HG02973 (cell line): ENCODE measurements around the gene ATG9B.
"Not testable (repeated sequence)": the region's sequence is repeated elsewhere in the genome, so short reads cannot be mapped to it uniquely, and the experiment has no call there.

ENCODE experiments used
- ATAC-seq: cut with Tn5 transposase; IDR thresholded peaks from one replicate; pipeline ENCODE4 v1.9.1; 2021; ENCODE audit warnings: moderate library complexity; ENCODE audit not compliant: unreplicated experiment

Gene ATG9B

DNA sequence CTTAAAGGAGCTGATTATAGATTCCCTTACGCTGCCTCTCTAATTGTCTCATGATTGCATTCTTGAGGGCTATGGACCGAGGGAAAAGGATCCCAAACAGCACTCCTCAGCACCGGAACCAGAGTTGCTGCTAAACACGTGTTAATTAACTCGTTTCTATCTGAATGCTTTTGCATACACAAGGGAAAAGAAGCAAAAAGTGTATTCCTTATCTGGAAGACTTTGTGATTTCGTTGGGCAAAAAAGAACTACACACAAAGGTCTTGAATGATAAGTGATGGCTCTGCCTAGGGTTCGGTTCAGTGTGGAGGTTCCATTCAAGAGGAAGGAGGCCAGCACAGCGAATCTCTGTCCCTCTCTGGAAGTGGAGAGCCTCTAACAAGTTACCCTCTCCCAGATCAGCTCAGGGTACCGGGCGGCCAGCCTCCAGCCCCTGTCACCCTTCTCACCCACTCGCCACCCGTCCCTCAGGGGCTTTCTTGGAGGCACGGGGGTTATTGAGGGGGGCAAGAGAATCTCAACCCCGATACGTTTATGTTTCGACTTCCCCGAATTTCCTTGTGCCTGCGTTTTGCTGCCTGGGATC, 34.6 kb upstream of the ATG9B start:
- no peak for ATAC-seq

DNA sequence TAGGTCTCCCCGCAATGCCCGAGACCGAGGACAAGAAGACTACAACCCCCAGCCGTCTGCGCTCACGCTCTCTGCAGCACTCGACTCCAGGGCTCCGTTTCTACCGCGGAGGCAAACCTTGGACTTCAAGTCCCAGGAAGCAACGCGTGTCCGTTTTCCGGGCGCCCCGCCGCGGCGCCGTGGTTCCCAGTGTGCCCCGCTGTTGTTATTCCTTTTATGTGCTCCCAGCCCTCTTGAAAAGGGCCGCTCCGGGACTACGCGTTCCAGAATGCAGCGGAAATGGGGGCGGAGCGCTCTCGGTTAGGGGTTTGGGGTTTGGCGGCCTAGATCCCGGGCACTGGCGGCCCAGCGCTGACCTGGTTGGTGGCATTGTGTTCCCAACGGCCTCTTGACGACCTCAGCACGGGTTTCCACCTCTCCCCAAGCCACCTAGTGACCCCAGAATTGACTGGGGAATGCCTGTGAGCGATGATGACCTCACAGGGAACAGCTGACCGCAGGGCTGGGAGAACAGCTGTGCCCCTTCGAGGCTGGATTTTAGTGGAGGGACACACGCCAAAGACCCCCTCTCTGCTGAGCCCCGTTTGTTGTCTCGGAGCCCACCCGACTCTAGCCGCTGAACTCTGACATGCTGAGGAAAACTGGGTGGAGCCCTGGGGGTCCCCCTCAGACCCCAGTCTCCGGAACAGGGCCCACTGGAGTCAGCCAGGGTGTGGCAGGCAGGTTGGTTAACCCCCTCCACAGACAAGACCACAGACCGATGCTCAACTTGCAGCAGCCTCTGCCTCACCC, 33.9 kb upstream of the ATG9B start:
- ATAC-seq, result peak; percentile 86

DNA sequence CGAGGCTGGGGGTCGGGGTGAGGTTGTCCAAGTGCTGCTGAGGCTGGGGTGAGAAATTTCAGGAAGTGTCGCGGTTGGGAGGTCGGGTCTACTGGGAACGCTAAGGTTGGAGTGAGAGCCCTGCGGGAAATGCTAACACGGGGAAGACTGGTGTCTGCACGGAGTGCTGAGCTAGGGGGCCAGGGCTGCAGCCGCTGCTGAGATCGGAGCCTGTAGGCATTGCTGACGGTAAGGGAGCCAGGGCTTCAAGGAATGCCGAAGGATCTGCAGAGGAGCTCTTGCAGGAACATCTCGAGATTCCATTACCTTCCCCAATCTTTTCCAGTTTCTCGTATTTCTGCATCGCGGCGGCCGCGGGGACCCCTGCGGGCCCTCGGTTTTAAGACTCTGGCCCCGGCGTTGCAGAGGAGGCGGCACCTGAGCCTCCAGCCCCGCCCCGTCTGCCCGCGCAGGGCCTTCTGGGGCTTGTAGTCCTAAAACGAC, 33.3 kb upstream of the ATG9B start, which contains the start of gene CDK5:
TSS of gene CDK5 (minus strand) at position 392 of the 483 bp plus-strand sequence. CDS start at position 343, 49 bp downstream.
- peak; percentile 8 for ATAC-seq

DNA sequence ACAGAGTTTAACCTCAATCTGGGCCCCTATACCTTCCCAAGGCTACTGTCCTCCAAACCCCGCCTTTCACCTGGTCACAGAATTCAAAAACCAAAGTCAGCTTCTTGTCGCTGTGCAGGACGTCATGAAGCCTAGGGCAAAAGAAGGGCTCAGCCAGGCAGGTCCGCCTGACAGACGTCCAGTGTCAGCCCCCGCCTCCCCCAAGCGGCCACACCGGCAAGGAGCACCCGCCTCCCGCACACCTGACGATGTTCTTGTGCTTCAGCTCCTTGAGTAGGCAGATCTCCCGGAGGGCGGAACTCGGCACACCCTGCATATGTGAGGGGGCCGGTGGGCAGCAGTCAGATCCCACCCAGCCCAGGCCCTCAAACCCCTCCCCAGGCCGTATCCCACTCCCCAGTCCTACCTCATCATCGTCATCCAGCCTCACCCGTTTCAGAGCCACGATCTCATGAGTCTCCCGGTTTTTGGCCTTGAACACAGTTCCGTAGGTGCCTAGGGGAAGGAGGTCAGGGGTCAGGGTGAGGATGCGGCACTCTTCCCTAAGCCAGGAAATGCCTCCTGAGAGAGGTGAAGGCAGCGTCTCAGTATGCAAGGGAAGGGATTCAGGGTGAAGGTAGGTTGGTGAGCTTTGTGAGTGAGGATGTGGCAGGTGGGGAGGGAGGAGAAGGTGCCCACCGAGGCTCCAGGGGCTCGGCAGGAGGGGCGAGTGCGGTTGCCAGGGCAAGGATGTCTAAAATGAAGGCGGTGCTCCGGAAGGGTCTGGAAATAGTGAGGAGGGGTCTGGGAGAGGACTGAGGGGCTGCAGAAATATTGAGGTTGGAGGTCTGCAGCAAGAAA, 32.6 kb upstream of the ATG9B start:
- ATAC-seq, result no peak

DNA sequence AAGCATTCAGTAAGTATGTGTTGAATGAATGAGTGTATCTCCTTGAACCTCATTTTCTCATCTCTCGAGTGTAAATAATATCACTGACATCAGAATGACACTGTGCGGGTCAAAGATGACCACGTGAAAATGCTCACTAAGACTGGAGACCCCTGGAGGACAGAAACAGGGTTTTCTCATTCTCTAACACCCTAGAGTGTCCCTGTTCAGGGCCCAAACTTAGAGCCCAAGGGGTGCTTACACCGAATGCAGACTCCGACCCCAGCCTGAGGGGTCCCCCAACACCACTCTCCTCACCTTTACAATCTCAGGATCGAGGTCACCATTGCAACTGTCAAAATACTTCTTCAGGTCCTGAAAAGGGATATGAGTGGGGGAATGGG, 32.0 kb upstream of the ATG9B start:
- no peak for ATAC-seq

DNA sequence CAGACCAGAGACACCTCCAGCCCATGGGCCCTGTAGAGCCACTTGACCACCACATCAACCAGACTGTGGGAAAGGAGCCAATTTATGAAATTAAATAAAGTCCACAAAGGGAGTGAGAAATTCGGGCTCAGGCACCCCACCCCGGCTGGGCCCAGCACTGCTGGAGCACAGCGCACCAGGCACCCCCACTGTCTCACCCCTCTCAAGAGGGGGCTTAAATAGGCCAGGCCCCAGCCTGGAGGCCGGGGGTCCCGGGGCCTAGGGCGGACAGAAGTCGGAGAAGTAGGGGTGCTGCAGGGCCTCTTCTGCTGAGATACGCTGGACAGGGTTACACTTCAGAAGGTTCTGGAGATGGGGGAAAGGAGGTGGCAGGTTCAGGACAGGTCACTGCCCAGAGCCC, 29.5 kb upstream of the ATG9B start:
- ATAC-seq, result no peak

DNA sequence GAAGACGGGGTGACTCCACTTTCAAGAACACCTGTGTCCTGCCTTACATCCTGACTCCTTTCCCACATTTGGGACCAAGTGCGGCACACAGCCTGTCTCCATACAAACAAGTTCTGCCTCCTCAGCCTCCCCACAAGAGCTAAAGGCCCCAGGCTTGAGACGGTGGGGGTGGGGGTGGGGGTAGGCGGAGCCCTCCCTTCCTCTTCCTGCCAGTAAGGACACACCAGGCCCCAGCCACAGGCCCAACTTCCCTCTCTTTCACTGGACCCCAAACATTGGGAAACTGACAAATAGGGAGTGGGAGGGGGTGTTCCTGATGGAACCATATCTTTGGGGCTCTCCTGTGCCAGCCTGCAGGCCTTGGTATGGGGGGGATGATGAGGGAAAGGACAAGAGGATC, 28.8 kb upstream of the ATG9B start:
- no peak for ATAC-seq

DNA sequence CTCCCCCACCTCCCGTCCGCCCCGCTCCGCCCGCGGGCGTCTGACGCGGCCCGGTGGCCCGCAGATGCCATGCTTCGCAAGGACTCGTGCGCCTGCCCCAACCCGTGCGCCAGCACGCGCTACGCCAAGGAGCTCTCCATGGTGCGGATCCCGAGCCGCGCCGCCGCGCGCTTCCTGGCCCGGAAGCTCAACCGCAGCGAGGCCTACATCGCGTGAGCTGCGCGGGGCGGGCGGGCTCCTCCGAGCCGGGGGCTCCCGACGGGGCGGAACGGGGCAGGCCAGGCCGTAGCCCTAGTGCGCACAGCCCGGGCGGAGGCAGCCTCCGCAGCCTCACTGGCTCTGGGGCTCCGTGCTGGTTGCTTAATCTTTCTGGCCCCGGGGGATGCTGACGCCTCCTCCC, 26.8 kb upstream of the ATG9B start:
- no peak for ATAC-seq

DNA sequence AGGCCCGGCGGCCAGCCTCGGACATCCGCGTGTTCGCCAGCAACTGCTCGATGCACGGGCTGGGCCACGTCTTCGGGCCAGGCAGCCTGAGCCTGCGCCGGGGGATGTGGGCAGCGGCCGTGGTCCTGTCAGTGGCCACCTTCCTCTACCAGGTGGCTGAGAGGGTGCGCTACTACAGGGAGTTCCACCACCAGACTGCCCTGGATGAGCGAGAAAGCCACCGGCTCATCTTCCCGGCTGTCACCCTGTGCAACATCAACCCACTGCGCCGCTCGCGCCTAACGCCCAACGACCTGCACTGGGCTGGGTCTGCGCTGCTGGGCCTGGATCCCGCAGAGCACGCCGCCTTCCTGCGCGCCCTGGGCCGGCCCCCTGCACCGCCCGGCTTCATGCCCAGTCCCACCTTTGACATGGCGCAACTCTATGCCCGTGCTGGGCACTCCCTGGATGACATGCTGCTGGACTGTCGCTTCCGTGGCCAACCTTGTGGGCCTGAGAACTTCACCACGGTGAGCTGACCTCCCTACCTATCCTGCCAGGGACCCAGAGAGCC, 24.7 kb upstream of the ATG9B start:
- ATAC-seq, result no peak

DNA sequence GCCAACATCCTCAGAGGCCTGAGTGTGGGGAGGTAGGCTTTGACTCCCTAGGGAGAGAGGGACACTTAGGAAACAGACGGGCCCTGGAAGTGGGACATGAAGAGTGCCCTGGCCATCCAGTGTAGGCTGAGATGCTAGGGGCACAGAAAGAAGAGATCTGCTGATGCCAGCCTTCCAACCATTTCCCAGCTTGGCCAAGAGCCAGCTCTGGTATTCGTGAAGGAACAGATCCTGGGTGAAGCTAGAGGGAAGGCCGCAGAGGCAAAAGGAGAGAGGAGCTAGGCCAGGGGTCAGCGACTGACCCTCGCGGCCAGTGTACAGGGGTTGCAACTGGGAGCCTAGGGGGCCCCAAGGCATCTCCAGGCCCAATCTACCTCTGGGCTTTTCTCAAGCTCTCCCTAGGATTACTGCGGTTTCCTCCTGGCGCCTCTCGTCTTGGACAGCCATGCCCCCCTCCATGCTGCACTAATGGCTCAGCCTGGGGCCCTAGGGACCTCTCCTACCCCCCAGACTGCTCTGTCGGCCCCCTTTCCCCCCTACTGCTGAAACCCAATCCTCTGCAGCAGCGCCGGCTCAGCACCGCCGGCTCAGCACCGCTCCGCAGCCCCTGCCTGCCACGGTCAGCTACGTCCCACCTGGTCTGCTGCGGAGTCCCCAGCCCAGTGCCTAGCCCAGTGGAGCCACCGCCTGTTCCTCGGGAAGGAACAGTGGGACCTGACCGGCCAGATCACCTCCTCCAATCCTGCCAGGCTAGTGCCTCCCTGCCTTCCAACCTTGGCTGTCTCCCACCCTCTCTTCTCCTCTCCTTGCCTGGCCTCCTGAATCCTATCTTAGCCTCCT, 23.9 kb upstream of the ATG9B start, which contains the start of gene ASIC3:
TSS of gene ASIC3 (plus strand) at position 556 of the 840 bp plus-strand sequence. CDS start 355 bp downstream, outside the sequence.
- ATAC-seq, result no peak

DNA sequence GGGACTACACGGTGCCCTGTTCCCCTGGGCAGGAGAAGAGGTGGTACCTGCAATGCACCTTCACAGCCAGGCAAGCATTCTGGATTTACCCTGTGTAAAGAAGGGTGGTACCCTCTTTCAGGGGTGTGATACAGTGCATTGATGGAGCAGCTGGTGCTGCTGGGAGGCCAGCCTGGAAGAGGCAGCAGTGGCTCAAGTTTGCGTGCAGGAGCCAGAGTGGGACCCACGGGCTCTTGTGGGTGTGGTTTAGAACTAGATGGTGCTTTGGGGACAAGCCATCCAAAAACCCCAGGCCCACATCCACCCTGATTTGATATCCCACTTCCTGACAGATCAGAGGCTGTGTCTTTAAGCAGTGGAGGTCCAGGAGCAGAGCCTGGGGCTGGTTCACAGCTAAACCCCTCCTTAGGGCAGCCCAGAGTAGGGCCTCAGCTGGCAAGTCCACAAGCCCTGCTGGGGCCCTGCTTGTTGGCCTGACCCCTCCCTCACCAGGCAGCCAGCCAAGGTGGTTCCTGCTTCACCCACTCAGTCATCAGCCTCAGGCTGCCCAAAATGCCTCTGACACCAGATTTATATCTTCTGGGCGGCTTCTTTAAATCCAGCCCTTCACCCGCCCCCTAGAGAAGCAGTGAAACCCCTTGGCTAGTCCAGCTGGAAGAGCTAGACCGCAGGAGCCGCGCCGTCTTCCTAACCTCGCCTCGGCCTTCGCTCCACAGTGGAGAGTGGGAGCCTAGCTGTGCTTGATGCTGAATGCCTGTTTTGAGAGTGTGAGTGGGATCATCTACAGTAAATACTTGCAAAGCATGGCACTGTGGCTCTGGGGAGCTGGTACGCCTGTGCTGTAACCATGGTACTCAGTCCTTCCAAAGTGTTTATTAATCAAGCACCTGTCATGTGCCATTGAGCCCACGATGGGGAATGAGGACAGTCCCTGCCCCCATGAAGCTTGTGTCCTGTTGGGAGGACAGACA, 22.6 kb upstream of the ATG9B start:
- ATAC-seq, result no peak

DNA sequence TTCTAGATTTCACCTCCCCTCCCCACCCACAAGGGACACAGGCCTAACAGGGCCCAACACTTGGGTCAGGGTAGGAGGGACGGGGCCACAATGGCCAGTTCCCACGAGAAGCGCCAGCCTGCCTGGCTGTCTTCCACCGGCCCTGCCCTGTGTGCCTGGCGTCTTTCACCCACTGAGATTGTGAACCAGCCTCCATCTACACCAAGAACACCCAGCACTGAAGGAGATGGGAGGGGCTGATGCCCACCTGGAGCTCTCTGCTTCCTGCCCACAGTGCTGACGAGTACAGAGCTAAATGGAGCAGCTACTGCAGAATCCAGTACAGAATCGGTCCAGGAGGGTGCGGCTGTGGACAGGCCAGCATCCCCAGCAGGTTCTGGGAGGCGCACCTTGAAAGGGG, 21.7 kb upstream of the ATG9B start:
- ATAC-seq, result no peak

DNA sequence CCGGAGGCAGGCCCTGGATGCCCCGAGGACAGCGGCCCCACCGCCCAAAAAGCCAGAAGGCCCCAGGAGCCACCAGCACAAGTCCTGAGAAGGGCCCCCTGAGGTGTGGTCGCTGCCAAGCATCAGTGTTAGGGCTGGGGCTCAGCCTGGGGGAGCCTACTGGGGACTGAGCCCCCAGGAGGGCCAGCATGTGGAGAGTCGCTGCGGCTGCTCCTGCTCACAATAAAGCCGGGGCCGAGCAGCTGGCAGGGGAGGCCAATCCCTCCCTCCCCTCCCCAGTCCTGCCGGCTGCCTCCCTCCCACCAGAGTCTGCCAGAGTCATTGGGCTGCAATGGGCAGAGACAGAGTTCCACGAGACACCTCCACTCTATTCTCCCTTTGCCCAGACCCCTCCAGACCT, 21.0 kb upstream of the ATG9B start:
- no peak for ATAC-seq

DNA sequence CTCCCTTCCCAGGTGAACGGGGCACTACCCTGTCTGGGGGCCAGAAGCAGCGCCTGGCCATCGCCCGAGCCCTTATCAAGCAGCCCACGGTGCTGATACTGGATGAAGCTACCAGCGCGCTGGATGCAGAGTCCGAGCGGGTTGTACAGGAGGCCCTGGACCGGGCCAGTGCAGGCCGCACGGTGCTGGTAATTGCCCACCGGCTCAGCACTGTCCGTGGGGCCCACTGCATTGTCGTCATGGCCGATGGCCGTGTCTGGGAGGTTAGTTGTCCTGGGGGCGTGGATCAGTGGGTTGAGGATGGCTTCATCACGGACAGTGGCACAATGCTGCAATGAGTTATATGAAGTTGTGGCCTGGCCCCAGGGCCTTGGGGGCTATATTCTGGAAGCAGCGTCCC, 19.7 kb upstream of the ATG9B start:
- ATAC-seq, result no peak

DNA sequence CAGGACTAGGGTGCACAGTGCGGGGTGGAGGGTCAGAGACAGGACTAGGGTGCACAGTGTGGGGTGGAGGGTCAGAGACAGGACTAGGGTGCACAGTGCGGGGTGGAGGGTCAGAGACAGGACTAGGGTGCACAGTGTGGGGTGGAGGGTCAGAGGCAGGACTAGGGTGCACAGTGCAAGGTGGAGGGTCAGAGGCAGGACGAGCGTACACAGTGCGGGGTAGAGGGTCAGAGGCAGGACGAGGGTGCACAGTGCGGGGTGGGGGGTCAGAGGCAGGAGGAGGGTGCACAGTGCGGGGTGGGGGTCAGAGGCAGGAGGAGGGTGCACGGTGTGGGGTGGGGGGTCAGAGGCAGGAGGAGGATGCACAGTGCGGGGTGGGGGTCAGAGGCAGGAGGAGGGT, 19.2 kb upstream of the ATG9B start:
- not testable (repeated sequence) for ATAC-seq

DNA sequence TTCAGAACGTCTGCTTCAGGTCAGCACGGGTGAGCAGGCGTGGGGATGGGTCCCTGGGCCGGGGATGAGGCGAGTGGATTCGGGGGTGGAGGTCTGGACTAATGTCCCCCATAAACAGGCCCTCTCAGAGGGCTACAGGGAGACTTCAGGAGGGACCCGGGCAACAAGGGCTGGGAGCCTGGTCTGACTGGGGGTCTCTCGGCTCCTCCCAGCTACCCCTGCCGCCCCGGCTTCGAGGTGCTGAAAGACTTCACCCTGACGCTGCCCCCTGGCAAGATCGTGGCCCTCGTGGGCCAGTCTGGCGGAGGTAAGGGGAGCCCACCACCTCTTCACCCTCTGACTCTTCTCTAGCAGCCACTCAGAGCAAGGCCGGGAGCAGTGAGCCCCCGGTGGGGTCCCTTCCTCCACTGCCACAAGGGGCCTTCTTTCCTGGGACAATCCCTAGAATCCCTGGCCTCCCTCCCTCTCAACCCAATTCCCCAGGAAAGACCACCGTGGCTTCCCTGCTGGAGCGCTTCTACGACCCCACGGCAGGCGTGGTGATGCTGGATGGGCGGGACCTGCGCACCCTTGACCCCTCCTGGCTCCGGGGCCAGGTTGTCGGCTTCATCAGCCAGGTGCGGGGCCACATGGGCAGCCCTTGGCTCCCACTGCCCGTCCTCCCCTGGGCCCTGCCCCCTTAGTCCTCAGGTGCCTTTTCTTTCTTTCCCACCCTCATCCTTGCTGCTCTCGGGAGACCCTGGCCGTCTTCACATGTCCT, 16.5 kb upstream of the ATG9B start:
- ATAC-seq, result no peak

DNA sequence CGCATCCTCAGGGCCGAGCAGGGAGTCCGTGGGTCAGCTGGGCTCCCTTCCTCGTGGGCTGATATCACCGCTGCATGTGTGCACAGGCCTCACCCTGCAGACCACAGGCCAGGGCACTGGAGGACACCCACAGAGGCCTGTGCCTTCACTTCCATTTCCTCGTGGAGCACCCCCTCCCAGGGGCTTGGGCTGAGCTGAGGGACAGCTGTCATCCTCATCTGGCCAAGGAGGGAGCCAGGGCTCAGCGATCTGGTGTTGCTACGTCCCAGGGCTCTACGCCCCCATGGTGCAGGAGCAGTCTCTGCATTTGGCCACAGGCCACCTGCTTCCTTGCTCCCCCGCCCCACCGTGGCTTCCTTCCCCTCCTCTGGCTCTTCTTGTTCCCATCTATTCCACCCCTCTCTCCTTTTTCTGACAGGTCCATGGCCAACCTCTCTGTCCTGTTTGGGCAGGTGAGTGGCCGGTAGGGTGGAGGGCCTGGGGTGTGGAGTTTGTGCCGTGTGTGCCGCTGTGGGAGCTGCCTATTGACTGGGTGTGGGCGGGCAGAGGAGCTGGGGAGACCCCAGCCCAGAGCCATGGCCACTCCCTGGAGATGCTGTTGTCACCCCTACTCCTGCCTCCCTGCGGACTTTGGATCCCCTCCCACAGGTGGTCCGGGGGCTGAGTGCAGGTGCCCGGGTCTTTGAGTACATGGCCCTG, 15.7 kb upstream of the ATG9B start:
- no peak for ATAC-seq
